ENCODE data around the gene SH3BGRL3.
"Not testable (repeated sequence)": the region's sequence is repeated elsewhere in the genome, so short reads cannot be mapped to it uniquely, and the experiment has no call there.

SH3BGRL3 gene

GRCh38 chr1:26318338-26319064, 38.6 kb downstream of the SH3BGRL3 start:
- DNase-seq = no peak

DNA sequence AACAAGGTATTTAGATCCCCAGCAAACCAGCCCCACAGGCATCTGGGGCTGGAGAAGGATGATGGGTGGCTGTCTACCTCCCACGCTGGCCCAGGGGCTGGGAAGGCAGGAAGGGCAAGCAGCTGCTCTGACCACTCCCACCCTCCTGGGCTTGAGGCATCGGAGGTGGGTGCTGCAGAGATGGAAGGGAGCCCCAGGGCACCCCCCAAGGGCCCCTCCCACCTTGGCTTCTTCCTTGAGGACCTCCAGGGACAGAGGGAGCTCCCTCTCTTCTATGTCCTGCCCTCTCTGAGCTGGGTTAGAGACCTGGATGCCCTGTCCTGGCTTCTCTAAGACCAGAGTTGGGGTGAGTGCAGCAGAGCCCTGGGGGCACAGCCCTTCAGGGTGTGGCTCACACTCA, 41.0 kb downstream of the SH3BGRL3 start:
- DNase-seq = no peak

- DNase-seq = peak; percentile 51 to 59
Observed at GRCh38 chr1:26321315-26322041, 41.6 kb downstream of the SH3BGRL3 start.

DNA sequence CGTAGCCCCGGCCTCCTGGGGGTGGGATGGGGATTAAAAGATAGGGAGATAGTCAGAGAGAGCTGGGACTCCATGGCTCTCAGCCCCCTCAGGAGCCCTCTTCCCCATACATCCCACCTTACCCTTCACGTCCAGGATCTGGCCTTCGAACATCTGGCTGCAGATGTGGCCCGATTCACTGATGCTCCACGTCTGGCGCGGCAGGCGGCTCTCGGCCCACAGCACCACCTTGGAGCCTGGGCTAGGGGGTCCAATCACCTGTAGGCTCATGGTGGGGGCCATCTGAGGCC, 42.1 kb downstream of the SH3BGRL3 start:
- DNase-seq = no peak

DNA sequence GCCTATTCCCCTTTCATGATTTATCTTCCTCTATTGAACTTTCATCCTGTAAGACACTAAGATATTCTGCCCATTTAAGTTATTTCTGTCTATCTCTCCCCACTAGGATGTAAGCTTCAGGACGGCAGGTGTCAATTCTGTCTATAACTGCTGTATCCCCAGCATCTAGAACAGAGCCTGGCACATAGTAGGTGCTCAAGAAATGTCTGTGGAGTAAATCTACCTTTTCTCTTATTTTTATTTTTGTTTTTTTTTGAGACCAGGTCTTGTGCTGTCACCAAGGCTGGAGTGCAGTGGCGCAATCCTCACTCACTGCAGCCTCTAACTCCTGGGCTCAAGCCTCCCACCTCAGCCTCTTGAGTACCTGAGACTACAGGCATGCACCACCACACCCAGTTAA, 43.5 kb downstream of the SH3BGRL3 start:
- no peak for DNase-seq

DNA sequence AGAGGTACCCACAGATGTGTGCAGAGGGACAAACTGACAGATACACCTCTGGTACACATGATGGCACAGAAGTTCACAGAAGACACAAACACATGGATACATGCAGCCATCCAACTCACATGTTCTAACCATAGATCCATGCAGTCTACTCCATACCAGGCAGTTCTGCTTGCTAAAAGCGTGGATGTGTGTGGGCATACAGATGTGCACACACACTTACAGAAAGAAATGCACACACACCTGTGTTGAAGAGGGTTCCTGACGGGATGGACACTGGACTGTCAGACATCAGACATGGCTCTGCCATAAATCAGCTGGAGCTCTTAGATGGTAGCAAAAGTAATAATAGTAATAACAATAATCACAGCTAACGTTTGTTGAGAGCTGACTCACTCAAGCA, 44.7 kb downstream of the SH3BGRL3 start:
- DNase-seq = no peak

- peak; percentile 38 to 82 for DNase-seq
Observed at GRCh38 chr1:26327956-26328362, 48.1 kb downstream of the SH3BGRL3 start.

DNA sequence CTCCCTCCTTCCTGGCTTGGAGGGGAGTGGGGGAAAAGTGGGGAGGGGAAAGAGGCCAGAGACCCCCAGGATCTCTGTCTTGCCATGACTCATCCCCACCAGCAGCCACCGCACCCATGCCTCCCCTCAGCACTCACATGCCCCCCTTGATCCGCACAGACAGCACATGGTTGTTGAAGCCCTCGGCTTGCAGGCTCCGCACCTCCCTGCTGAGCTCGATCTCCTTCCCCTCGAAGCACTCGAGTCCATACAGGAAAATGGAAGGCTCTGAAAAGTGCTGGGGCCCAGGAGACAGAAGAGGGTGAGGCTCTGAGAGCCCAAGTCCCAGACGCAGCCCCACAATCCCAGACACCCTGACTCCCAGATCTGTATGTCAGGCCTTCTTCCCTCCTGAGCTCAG, 48.7 kb downstream of the SH3BGRL3 start:
- DNase-seq = no peak

DNA sequence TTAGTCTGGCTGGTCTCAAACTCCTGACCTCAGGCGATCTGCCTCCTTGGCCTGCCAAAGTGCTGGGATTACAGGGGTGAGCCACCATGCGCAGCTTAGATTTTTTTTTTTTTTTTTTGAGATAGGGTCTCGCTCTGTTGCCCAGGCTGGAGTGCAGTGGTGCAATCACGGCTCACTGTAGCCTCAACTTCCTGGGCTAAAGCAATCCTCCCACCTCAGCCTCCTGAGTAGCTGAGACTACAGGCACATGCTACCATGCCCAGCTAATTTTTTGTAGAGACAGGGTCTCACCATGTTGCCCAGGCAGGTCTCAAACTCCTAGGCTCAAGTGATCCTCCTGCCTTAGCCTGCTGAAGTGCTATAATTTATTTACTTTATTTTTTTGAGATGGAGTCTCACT, 49.5 kb downstream of the SH3BGRL3 start:
- DNase-seq = not testable (repeated sequence)

DNA sequence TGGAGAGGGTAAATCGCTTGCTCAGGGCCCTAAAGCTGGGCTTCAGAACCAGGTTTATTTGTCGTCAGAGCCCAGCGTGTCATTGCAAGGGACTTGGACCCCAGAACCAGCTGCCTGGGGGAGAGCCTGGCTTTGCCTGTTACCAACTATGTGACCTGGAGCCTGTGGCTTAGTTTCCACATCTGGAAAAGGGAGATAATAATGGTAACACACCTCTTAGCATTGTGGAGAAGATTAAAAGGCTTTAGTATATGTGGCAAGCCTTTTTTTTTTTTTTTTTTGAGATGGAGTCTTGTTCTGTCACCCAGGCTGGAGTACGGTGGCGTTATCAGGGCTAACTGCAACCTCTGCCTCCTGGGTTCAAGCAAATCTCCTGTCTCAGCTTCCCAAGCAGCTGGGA, 50.4 kb downstream of the SH3BGRL3 start:
- no peak for DNase-seq

Measured in NCI-H2081 (cell line).